ENCODE measurements around the gene STX5.

DNA sequence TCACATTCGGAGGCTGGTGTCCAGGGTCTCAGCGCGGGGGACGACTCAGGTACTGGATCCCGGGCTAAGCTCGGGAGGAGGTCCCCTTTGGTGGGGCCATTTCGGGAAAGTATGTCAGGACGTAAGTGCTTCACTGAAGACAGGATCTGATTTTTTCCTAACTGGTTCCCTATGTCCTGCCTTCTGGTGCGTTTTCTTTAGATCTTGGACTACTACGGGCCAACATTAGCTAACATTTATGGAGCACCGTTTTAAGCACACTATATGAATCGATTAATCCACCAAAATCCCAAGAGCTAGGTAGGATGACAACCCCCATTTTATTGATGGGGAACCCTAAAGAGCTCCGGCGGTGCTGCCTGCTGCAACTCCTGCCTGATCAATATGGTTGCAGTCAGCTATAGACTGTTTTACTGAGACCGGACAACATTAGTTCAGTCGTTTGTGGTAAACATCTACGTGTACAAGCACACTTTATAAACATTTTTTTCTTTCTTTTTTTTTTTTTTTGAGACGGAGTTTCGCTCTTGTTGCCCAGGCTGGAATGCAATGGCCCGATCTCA, 24.6 kb upstream of the STX5 start:
- TF ChIP-seq POLR2A (IDR thresholded peaks at IDR 0.05): no peak
- TF ChIP-seq, protein P1, sequence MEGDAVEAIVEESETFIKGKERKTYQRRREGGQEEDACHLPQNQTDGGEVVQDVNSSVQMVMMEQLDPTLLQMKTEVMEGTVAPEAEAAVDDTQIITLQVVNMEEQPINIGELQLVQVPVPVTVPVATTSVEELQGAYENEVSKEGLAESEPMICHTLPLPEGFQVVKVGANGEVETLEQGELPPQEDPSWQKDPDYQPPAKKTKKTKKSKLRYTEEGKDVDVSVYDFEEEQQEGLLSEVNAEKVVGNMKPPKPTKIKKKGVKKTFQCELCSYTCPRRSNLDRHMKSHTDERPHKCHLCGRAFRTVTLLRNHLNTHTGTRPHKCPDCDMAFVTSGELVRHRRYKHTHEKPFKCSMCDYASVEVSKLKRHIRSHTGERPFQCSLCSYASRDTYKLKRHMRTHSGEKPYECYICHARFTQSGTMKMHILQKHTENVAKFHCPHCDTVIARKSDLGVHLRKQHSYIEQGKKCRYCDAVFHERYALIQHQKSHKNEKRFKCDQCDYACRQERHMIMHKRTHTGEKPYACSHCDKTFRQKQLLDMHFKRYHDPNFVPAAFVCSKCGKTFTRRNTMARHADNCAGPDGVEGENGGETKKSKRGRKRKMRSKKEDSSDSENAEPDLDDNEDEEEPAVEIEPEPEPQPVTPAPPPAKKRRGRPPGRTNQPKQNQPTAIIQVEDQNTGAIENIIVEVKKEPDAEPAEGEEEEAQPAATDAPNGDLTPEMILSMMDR (IDR thresholded peaks at IDR 0.05 in 4 of 5, conservative IDR thresholded peaks at IDR 0.05 in 1 of 5): no peak
